Activated CD4-positive, CD25-positive, alpha-beta regulatory T cell treated with anti-CD3 and anti-CD28 coated beads, Interleukin-2, amount 50 U/mL, for 72 hours (primary cell): Measurements from ENCODE around the gene NTSR2.

ENCODE experiments used
- DNase-seq: peaks from one replicate; pipeline ENCODE4 v3.0.0; 2021

Gene NTSR2

GRCh38 chr2:11699686-11700670 lies 30.0 kb upstream of the NTSR2 start:
- no peak for DNase-seq

GRCh38 chr2:11698009-11698922 lies 28.3 kb upstream of the NTSR2 start:
- no peak for DNase-seq

- no peak for DNase-seq
Measured at GRCh38 chr2:11697103-11697871, 27.3 kb upstream of the NTSR2 start.

- DNase-seq: no peak
Measured at GRCh38 chr2:11696736-11697102, 26.7 kb upstream of the NTSR2 start.

- no peak for DNase-seq
Measured at GRCh38 chr2:11695576-11695975, 25.6 kb upstream of the NTSR2 start.

- DNase-seq: peak; percentile 61
Measured at GRCh38 chr2:11692966-11693521, 23.0 kb upstream of the NTSR2 start.

- DNase-seq: no peak
Measured at GRCh38 chr2:11691076-11691660, 21.2 kb upstream of the NTSR2 start.

- DNase-seq: peak; percentile 82
Measured at GRCh38 chr2:11688222-11689069, 18.5 kb upstream of the NTSR2 start.

GRCh38 chr2:11687736-11688135 lies 17.7 kb upstream of the NTSR2 start:
- DNase-seq: no peak

GRCh38 chr2:11685906-11686470 lies 16.0 kb upstream of the NTSR2 start:
- no peak for DNase-seq

GRCh38 chr2:11684894-11685460 lies 15.0 kb upstream of the NTSR2 start:
- DNase-seq: no peak

- no peak for DNase-seq
Measured at GRCh38 chr2:11683966-11684365, 14.0 kb upstream of the NTSR2 start.

GRCh38 chr2:11683476-11683875 lies 13.5 kb upstream of the NTSR2 start:
- no peak for DNase-seq

- no peak for DNase-seq
Measured at GRCh38 chr2:11682590-11682915, 12.6 kb upstream of the NTSR2 start.

- DNase-seq: peak; percentile 72
Measured at GRCh38 chr2:11681722-11682589, 12.0 kb upstream of the NTSR2 start.

- DNase-seq: no peak
Measured at GRCh38 chr2:11680901-11681721, 11.1 kb upstream of the NTSR2 start.

GRCh38 chr2:11680182-11680900 lies 10.3 kb upstream of the NTSR2 start:
- no peak for DNase-seq
